ENCODE measurements around the gene TMEM150A.

DNA sequence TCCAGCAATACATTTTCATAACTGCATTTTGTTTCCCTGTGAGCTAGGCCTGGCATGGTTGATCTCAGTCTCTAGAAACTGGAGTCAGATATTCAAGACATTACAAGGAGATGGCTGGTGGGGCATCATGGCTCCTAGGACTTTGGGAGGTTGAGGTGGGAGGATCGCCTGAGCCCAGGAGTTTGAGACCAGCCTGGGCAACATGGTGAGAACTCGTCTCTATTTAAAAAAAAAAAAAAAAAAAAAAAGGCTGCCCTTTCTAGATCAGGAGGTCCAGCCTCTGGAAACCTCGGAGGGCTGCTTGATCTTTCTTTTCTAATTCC is 25.5 kb downstream of the TMEM150A start:
- TF ChIP-seq, protein P1, sequence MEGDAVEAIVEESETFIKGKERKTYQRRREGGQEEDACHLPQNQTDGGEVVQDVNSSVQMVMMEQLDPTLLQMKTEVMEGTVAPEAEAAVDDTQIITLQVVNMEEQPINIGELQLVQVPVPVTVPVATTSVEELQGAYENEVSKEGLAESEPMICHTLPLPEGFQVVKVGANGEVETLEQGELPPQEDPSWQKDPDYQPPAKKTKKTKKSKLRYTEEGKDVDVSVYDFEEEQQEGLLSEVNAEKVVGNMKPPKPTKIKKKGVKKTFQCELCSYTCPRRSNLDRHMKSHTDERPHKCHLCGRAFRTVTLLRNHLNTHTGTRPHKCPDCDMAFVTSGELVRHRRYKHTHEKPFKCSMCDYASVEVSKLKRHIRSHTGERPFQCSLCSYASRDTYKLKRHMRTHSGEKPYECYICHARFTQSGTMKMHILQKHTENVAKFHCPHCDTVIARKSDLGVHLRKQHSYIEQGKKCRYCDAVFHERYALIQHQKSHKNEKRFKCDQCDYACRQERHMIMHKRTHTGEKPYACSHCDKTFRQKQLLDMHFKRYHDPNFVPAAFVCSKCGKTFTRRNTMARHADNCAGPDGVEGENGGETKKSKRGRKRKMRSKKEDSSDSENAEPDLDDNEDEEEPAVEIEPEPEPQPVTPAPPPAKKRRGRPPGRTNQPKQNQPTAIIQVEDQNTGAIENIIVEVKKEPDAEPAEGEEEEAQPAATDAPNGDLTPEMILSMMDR (conservative IDR thresholded peaks at IDR 0.05; ENCODE audit: low read length): no peak
- TF ChIP-seq EZH2phosphoT487 (IDR thresholded peaks at IDR 0.05; ENCODE audit: borderline replicate concordance, low read depth, low read length): no peak

Measured in OCI-LY7 (cell line).